Activated CD4-positive, CD25-positive, alpha-beta regulatory T cell treated with anti-CD3 and anti-CD28 coated beads, Interleukin-2, amount 50 U/mL, for 72 hours (primary cell): Measurements from ENCODE around the gene RBMS3.

Experiments
- DNase-seq: peaks from one replicate; pipeline ENCODE4 v3.0.0; 2021

Gene RBMS3

DNA sequence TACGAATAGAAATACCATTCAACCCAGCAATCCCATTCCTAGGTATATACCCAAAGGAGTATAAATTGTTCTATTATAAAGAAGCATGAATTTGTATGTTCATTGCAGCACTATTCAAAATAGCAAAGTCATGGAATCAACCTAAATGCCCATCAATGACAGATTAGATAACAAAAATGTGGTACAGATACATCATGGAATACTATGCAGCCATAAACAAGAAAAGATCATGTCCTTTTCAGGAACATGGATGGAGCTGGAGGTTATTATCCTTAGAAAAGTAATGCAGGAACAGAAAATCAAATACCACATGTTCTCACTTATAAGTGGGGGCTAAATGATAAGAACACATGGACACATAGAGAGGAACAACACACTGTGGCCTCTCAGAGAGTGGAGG lies 571.9 kb downstream of the RBMS3 start:
- DNase-seq, result no peak

DNA sequence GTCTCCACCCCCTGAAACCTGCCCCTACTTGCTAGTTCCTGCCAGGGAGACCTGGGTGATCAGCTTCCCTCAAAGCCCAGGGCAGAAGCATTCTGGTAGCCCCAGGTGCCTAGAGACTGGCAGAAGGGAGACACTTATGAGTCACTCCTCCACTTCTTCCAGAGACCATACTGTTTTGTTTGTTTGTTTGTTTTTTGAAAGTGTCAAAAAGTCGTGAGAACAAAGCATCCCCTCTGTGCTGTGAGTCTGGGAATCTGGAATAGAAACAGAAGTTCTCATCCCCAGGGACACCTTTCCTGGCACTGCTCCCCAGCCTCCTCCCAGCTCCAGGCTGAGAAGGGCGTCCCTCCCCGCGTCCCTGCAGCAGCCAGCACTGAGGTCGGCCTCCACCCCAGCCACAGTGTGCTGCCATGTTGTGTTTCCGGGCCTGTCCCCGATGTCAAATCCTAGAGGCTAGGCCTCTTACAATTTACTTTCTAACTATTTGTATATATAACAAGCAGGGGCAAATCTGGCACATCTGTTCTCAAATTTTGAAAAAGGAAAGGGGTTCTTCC lies 573.0 kb downstream of the RBMS3 start:
- no peak for DNase-seq

DNA sequence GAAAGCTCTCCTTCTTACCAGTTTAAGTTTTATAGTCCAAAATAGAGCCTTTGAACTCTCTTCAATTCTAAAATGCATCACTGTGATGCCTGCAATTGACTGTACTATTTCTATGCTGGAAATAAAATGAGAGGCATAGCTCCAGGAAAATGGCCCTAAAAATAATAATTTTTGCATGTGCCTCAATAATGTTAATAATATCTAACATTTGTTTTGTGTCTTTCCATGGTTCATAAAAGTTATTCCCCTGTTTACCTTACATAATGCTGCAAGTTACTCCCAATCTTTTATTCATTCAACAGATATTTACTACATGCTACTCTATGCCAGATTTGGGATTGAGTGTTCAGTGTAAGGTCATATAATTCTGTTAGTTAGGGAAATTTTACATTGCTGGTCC lies 574.0 kb downstream of the RBMS3 start:
- no peak for DNase-seq

DNA sequence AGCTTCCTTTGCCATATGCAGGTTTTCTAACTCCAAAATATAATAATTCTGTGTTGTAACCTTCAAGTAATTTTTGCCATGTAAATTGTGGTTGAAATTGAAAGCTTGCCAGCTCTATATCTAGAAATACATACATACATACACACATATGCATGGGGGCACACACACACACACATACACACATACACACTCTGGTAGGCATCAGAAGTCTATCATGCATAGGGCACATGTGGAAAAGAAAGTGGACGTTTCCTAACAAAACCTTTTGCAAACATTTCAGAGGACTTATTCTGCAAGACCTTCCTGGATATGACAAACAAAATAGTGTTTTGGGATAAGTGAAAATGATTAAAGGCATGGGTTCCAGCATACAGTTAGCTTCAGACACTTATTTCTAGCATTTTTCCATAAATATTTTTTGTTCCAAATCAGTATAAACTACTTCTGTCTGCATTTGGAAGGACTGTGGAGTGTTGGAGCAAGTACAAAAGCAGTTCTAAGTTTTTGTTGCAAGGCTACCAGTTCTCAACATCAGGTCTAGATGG lies 578.9 kb downstream of the RBMS3 start:
- DNase-seq, result no peak

DNA sequence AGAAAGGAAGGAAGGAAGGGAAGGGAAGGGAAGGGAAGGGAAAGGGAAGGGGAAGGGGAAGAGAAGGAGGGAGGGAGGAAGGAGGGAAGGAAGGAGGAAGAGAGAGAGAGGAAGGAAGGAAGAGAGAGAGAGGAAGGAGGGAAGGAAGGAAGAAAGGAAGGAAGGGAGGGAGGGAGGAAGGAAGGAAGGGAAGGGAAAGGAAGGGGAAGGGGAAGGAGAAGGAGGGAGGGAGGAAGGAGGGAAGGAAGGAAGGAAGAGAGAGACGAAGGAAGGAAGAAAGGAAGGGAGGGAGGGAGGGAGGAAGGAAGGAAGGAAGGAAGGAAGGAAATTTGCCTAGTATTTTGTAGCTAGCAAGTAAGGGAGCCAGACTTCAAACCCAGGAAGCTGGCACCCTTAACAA lies 583.9 kb downstream of the RBMS3 start:
- DNase-seq, result no peak

DNA sequence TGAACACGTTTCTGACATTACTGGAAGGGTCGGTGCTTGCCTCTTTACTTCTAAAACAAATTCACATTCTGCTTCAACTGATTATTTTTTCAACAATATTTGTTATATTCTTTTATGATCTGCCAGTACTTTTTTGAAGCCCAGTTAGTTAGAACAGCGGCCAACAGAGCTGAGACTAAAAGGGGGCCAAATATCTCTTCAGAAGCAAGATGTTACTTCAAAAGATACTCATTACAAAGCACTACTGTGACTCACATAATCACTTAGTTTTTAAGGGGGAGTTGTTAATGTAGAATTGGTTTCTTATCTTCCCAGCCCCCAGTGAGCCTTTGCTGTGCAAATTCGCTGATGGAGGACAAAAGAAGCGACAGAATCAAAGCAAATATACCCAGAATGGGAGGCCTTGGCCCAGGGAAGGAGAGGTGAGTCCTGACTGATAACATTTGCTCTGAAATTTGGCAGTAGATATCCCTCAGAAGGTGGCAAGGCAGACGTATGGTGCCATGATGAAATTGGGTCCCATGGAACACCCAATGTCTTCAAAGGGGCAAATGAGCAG lies 587.8 kb downstream of the RBMS3 start:
- no peak for DNase-seq

DNA sequence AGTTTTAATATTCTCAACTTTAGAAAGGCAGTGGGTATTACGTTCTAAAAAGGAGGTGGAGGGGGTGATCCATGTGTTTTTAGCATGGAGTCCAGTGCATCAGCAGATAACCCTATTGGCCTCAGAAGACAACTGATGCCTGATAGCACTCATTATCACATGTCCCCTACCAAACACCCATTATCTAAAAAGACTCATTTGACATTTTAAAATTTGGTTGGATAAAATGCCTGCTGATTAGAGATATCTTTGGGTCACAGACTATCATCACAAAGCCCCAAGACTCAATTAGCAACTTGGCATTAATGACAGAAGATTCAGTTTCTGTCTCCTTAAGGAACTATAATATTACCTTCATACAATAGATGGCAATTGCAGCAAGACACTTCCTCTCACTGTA lies 589.3 kb downstream of the RBMS3 start:
- no peak for DNase-seq

DNA sequence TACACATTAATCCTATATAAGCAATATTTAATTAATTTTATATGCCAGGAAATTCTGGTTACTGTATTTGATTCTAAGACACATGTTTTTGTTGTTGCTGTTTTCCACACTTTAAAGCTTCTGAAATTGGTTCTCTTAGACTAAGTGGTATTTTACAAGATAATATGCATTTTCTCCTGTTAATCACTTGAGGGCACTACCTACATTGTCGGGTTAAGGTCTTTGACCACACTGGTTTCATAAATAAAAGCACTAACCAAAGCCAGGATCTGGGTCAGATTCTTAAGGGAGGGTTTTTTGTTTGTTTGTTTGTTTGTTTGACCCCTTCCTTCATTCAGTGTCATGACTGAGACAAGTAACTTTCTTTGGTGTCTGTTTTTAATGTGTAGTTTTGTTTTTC lies 590.2 kb downstream of the RBMS3 start:
- DNase-seq, result no peak

DNA sequence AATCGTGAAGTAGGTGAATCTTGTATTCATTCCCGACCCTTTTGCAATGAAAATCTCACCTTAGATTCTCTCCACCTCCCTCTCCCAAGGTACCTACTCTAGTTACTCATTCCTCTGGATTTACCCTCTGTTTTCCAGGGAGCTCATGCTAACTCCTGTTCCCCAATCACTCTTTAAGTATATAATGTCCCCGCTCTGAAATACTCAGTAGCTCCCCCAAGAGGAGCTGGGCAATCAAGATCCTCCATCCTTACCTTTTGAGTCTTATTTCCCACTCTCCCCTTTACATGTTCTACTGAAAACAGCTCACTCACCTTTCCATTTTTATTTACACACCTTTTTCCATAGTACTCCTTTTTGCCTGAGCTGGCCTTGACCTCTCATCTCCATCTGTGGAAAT lies 599.9 kb downstream of the RBMS3 start:
- DNase-seq, result no peak

DNA sequence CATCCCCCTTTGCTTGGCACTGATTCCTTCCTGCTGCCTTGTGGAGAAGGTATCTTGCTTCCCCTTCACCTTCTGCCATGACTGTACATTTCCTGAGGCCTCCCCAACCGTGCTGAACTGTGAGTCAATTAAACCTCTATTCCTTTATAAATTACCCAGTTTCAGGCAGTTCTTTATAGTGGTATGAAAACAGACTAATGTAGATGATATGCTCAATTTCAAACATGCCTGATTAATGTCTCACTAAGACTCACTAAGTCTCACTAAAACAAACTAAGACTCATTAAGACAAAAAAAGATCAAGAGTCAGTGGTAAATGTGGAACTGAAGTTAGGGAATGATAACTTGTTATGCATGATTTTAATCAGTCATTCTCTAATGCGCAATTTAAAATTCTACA lies 606.6 kb downstream of the RBMS3 start:
- DNase-seq, result no peak

DNA sequence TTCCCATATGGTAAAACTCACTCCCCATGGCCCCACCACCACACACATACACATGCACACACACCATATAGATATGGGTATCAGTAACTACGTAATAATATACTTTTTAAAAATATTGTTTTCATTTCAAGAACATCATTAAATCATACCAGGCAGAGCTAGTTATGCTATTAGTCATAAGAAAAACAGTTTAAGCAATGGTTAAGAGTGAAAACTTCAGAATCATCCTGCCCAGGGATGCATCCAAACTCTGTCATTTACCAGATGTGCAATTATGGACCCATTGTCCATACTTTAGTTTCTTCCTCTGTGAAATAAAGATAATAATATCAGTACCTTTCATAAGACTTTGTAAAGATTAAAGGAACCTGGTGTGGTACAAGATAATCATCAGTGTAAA lies 608.3 kb downstream of the RBMS3 start:
- DNase-seq, result no peak

DNA sequence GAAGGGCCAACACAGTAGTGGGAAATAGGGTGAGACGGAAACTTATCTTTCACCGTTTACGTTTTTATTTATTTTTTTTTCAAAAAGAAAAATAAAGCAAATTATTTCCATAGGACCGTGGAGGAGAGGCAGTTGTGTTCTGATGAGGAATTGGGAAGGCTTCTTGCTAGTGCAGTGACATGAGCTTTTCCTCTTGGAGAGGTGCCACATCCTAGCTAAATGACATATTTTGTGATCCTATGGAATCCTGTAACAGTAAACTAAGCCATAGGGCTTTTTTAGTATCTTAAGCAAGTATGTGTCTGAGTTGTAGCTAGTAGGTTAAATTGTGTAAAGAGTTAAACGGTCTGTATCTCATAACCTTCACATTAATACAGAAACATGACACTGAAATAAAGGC lies 609.9 kb downstream of the RBMS3 start:
- DNase-seq, result no peak

DNA sequence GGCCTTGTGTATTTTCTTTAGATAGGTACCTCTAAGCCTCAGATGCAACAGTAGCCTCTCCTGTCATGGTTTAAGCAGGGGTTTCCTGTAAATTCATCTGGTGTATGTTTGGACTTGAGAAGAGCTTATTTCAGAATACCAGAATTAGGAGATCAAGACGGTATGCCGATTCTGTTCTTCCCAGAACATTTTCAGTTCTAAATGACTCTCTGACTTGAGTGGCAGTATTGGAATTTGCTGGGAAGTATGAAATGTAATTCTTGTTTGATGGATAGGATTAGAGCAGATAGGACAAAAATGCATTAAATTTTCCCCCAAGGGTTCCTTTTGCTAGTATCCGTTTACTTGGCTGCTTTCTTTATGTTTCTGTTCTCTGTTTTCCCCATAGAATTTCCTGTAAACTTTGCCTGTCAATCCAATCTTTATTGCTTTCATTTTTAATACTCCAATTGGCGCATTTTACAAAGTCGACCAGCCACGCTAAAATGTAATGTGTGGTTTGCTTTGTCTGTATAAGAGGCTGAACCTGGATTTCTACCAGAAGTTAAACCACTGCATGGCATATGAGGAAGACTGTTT lies 612.2 kb downstream of the RBMS3 start:
- no peak for DNase-seq

DNA sequence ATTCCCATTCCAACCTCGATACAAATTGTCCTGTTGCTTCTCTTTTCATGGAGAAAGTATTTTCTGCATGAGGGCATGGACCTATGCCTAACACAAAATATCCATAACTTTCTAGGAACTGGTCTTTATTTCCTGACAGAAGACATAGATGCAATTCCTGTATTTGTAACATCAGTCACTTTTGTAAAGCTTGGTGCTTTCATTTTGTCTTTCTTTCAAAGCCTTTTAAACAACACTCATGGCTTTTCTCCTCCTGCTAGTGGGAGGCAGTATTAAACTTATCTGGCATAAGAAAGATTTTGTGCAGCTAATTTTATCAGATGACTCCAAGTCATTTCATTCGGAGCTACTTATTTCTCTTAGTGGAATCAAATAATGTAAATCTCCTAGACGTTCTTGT lies 616.0 kb downstream of the RBMS3 start:
- DNase-seq, result no peak

DNA sequence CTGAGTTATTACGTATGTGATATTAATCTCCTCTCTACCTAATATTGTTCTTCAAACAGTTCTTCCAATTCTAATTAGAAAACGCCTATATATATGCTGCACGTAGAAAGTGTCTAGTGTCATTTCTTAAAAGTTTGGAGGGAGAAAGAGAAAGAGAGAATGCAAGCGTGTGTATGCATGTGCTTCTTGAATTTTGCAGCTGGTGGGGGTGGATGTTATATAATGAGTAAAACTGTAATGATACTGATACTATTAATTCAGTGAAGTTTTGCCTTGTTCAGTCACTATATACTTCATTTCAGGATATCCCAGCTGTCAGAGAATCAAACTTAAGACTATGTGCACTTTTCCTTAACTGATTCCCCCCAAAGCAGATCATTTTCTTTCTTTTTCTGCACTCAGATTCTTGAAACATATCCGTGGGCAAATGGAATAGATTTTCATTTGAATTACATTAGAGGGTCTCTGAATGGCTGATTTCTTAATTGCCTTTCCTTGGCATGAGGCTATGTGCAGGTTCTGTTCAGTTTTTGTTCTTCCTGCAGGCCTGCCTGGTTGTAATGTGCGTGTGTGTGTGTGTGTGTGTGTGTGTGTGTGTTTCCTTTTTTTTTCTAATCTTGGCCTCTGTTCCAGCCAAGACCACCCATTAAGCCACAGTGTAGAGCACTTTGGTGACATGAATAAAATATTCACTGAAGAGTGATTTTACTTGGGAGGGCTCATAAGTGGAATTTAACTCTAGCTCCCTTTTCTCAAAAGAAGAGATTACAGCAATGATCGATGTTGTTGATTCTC lies 617.5 kb downstream of the RBMS3 start:
- no peak for DNase-seq

DNA sequence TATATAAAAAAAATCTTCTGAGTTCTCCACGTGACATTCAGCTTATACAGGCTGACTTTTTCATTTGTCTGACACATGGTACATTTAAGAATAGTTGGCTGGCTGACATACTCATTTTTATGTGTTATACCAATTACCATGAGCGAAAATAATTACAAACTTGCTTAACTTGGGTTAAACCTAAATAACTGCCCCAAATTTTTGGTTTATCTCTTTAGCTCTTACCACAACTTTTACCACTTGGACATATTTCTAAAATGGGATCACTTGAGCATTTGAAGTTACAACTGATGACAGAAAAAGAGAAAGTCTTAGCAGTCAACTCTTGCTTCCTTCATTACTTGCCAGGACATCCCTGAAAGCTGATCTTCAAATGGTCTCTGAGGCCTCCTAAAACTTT lies 618.1 kb downstream of the RBMS3 start:
- no peak for DNase-seq

DNA sequence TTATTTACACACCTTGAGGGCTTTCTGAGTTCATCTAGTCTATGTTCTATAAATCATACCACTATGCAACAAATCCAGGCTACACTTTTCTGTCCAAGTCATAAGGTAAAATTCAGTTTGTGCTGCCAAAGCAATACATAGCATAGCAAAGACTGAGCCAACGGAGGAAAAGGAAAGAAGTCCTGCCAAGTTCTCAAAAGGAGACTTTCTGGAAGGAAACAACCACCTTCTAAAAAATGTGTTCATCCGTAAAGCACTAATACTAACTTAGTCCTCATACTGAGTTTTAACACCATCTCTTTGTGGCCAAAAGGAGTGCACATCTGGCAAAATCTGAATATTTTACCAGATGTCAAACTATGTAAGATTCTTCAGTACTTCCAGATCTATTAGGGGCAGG lies 620.2 kb downstream of the RBMS3 start:
- DNase-seq, result no peak

DNA sequence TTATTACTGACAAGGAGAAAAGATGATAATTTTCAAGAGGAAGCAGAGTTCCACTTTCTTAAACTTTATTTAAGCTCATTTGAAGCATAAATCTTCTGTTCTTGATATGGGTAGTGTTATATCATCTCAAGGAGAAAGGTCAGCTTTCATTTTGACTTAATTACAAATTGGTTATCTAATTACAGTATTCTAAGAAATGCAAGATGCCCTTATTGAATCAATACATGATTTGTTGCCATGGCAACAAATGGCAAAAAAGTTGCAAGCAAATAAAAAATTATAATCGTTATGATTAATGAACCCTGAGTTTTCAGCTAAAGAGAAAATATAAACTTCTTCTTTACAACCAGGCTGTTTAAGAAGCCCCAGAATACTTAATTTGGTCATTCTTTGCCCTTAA lies 622.7 kb downstream of the RBMS3 start:
- DNase-seq, result no peak

DNA sequence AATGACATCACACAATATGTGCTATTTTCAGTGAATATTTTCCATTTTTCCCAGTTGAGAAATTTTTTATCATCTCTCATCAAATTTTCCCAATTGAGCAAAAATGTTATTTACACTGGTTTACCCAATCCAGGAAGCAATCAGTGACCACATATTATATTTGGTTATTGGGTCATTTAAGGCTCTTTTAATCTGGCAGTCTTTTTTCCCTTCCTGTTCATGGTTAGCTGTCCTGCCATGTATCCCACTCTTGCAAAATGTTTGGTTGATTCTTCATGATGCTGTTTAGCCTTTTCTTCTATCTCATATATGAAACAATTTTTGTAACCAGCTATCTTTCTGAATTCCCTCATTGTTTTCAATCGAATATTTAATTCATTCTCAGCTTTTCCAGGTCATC lies 626.0 kb downstream of the RBMS3 start:
- no peak for DNase-seq

DNA sequence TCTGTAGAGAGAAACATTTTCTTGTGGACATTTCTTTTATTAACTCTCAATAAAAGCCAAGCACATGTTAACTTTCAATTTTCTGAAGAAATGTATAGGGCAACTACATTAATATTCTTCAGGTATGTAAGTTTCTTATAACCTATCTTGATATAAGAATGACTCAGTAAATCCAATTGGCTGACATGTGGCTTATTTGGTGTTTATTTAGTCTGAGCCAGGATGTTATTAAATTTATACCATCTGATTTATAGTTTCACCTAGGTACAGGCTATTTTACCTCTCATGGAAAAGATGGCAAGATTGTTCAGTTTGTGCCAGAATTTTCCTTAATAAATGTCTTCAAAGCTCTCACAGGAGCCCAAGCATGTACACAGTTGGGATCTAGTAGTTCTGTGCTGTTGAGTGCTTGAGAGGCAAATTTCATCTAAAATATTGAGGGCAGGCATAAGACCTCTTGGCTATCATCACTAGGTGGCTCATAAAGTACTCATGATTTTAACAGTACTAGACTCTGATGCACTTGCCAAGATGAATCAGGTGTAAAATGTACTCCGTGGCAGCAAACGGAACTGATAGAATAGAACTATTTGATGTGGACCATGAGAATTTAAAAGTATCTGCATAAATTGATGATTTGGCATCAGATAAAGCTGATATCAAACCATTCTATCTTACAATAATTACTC lies 631.9 kb downstream of the RBMS3 start:
- no peak for DNase-seq

DNA sequence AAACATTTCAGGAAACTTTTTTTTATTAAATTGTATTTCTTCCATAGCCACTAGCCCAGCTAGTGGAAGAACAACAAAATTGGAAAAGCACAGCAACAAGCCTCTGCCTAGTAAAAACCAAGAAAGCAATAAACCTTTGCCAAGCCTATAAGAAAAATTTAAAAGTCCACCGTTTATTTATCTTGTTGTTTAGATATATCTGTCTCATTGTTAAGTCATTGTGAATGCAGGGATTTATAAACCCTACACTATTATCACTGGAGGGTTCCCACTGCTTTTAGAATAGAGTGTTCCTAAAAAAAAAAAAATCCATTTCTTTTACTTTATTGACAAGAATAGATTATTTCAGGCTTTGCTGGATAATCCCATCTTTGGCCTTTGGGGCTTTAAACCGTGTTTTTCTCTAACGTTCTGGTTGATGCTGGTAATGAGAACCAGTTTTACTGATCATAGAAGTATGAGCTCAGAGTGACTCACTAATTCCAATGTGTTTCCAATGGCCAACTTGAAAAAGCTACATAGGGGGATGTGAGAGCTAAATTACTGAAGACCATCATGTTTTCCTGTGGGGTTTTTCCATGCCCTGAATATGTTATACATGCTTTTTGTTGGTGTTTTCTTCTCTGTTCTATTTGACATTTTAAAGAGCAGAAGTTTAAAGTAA lies 634.1 kb downstream of the RBMS3 start:
- no peak for DNase-seq

DNA sequence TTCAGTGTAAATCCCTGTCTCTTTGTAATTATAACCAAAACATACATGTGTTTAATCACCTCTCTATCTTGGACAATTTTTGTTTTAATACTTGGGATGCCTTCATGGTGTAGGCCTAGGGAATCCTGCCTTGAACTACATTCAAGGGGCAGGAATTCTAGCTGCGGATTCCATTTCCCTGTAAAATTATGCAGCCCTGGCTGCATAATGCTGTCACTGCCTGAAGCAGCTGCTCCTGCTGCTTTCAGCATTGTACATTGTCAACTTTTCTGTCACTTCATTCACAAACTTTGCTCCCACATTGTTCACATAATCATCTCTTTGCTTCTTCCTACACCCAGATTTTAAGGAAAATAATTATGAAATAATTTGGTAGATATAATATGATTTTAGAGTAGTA lies 638.7 kb downstream of the RBMS3 start:
- DNase-seq, result no peak
